ENCODE measurements around the gene B4GALNT3. TPM values are rescaled to one million over a fixed set of nuclear protein-coding genes. Genes with fewer than 3 reads are reported as not detected.
A peak's percentile ranks its signal among the peaks of the same experiment; 100 is the strongest.

The B4GALNT3 gene
- total RNA-seq, 1 experiment from 2014 or later, result 23.3 TPM

GRCh38 chr12:460261-461230 lies 807 bp downstream of the B4GALNT3 start:
- Histone ChIP-seq H3K18ac (ENCODE audit: insufficient read length, low read depth, low read length) (no peak overlapping the region), H3K9ac (ENCODE audit: extremely low read depth, insufficient read length, low read length) (no peak overlapping the region), H3K4me2 (ENCODE audit: insufficient read depth, insufficient read length, low read length) (peak overlapping the region; percentile 51), H4K5ac (ENCODE audit: insufficient read length, low read depth, low read length) (no peak overlapping the region), H3K56ac (ENCODE audit: insufficient read length, low read depth, low read length) (no peak overlapping the region), H2BK15ac (ENCODE audit: low read depth, low read length) (no peak overlapping the region; the same call in 1 of the 2 replicates), H2AK5ac (ENCODE audit: insufficient read length, low read length) (no peak overlapping the region), H4K8ac (replicated peaks; ENCODE audit: insufficient read length, low read depth, low read length) (no peak overlapping the region), H3K27me3 (ENCODE audit: insufficient read depth, low read length) (peaks cover 6% of the 10 kb centered on the region; the same call in 1 of the 2 replicates), H3K27ac (ENCODE audit: insufficient read length, low read depth, low read length) (no peak overlapping the region), H4K20me1 (ENCODE audit: control insufficient read depth, insufficient read depth, insufficient read length) (no peaks in the 10 kb centered on the region), H2BK12ac (ENCODE audit: insufficient read length, low read depth, low read length) (no peak overlapping the region), H3K9me3 (ENCODE audit: control insufficient read depth, low read depth, low read length) (no peaks in the 10 kb centered on the region), H2BK5ac (ENCODE audit: insufficient read length, low read length) (no peak overlapping the region), H3K23me2 (ENCODE audit: insufficient read length, low read depth, low read length, poor library complexity, severe bottlenecking) (peaks cover 12% of the 10 kb centered on the region), H2BK120ac (ENCODE audit: low read depth, low read length, poor library complexity, severe bottlenecking) (no peak overlapping the region), H3K23ac (ENCODE audit: insufficient read length, low read depth, low read length) (no peak overlapping the region), H2BK20ac (ENCODE audit: low read depth, low read length, poor library complexity, severe bottlenecking) (no peak overlapping the region), H2AFZ (ENCODE audit: low read length) (no peak overlapping the region), H3K4ac (ENCODE audit: low read depth, low read length) (no peak overlapping the region), H3K4me1 (ENCODE audit: insufficient read depth, low read length) (0 out of 2 replicates have a peak, but pooled peaks cover 4% of the 10 kb centered on the region), H4K91ac (ENCODE audit: insufficient read length, low read depth, low read length) (no peak overlapping the region), H3K79me2 (ENCODE audit: insufficient read depth, low read length) (no peaks in the 10 kb centered on the region), H3K79me1 (ENCODE audit: insufficient read depth, low read depth, low read length, poor library complexity, severe bottlenecking) (no peaks in the 10 kb centered on the region), H3T11ph (ENCODE audit: low read length) (no peak overlapping the region), H3K14ac (ENCODE audit: insufficient read depth, low read length) (peak overlapping the region; percentile 77)
- Mint-ChIP-seq H3K4me1 (peaks cover 28 to 35% of the 10 kb centered on the region in 2 experiments), H3K27ac (peak overlapping the region in 2 of 3 experiments; percentile 9 to 11; a peak in 2 of 7 replicates), H3K27me3 (ENCODE audit: low read depth) (peaks cover 48% of the 10 kb centered on the region), H3K36me3 (ENCODE audit: insufficient read depth in 1 of 3, low read depth in 3 of 3) (peaks cover 5 to 11% (median 7%) of the 10 kb centered on the region in 3 experiments; a peak in 3 of 7 replicates), H3K4me3 (peak overlapping the region; percentile 82 to 87), H3K9me3 (peaks cover 0 to 3% of the 10 kb centered on the region in 2 experiments; a peak in 1 of 5 replicates)
- WGBS (ENCODE audit: extremely low coverage, insufficient read length, low lambda C conversion rate), result no CpG with 5 or more reads among the region's 109 CpGs
- TF ChIP-seq, protein P1, sequence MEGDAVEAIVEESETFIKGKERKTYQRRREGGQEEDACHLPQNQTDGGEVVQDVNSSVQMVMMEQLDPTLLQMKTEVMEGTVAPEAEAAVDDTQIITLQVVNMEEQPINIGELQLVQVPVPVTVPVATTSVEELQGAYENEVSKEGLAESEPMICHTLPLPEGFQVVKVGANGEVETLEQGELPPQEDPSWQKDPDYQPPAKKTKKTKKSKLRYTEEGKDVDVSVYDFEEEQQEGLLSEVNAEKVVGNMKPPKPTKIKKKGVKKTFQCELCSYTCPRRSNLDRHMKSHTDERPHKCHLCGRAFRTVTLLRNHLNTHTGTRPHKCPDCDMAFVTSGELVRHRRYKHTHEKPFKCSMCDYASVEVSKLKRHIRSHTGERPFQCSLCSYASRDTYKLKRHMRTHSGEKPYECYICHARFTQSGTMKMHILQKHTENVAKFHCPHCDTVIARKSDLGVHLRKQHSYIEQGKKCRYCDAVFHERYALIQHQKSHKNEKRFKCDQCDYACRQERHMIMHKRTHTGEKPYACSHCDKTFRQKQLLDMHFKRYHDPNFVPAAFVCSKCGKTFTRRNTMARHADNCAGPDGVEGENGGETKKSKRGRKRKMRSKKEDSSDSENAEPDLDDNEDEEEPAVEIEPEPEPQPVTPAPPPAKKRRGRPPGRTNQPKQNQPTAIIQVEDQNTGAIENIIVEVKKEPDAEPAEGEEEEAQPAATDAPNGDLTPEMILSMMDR (conservative IDR thresholded peaks at IDR 0.05), result no peak
- no peak for DNase-seq

Data from H9 (cell line).